Measurements from ENCODE around the gene FGD1.
A peak's percentile ranks its signal among the peaks of the same experiment; 100 is the strongest.

The FGD1 gene

GRCh38 chrX:54470054-54470760, 25.8 kb downstream of the FGD1 start:
- no peak for DNase-seq

GRCh38 chrX:54452920-54453319, 43.1 kb downstream of the FGD1 start:
- DNase-seq: no peak

GRCh38 chrX:54449929-54450328, 46.1 kb downstream of the FGD1 start:
- DNase-seq: no peak

GRCh38 chrX:54447461-54447860, 48.6 kb downstream of the FGD1 start:
- DNase-seq: no peak

GRCh38 chrX:54446084-54446483, 50.0 kb downstream of the FGD1 start:
- DNase-seq: no peak

- DNase-seq: no peak
These were observed 51.3 kb downstream of the FGD1 start for GRCh38 chrX:54444752-54445151.

GRCh38 chrX:54442790-54443189, 53.2 kb downstream of the FGD1 start:
- no peak for DNase-seq

- peak; percentile 52 for DNase-seq
These were observed 55.8 kb downstream of the FGD1 start, which contains the start of gene TSR2 for GRCh38 chrX:54439960-54440871. Gene TSR2 (plus strand): TSS chrX:54440404. CDS start chrX:54440422, 18 bp downstream.

- DNase-seq: no peak
These were observed 60.9 kb downstream of the FGD1 start for GRCh38 chrX:54435121-54435520.

GRCh38 chrX:54430519-54430918, 65.5 kb downstream of the FGD1 start:
- DNase-seq: no peak

- DNase-seq: no peak
These were observed 68.1 kb downstream of the FGD1 start for GRCh38 chrX:54427837-54428424.

- DNase-seq: no peak
These were observed 72.7 kb downstream of the FGD1 start for GRCh38 chrX:54423161-54423888.

GRCh38 chrX:54422168-54422567, 73.9 kb downstream of the FGD1 start:
- no peak for DNase-seq

GRCh38 chrX:54419559-54420302, 76.3 kb downstream of the FGD1 start:
- DNase-seq: no peak

GRCh38 chrX:54416965-54417364, 79.1 kb downstream of the FGD1 start:
- no peak for DNase-seq

GRCh38 chrX:54415534-54416350, 80.3 kb downstream of the FGD1 start:
- DNase-seq: no peak

- DNase-seq: no peak
These were observed 82.3 kb downstream of the FGD1 start for GRCh38 chrX:54413753-54414152.

GRCh38 chrX:54411732-54412131, 84.3 kb downstream of the FGD1 start:
- no peak for DNase-seq

- DNase-seq: no peak
These were observed 88.8 kb downstream of the FGD1 start for GRCh38 chrX:54407266-54407665.

GRCh38 chrX:54397113-54397512, 98.9 kb downstream of the FGD1 start:
- DNase-seq: no peak
